RWPE2 (cell line): ENCODE data around the gene IFNB1.

Experiments
- ATAC-seq: fragments of 200-7000 bp; cut with Tn5 transposase; 3 replicates; pipeline ENCODE4 v1.9.1; 2021; ENCODE audit warnings: low read depth
- DNase-seq: peaks from one replicate; pipeline ENCODE4 v3.0.0-alpha.2; 2020; ENCODE audit warnings: low spot score
- H3K27ac ChIP-seq: fragments of 450-650 bp; 2 replicates; pipeline ENCODE4 v1.5.1; 2017; ENCODE audit warnings: mild to moderate bottlenecking; ENCODE audit not compliant: poor library complexity, severe bottlenecking
- H3K27me3 ChIP-seq: fragments of 250-450 bp; sonication (Bioruptor Pico); 2 replicates; pipeline ENCODE4 v1.5.1; 2021; ENCODE audit warnings: mild to moderate bottlenecking, moderate library complexity; ENCODE audit not compliant: insufficient read depth, poor library complexity, severe bottlenecking
- H3K36me3 ChIP-seq: fragments of 250-450 bp; sonication (Bioruptor Pico); 2 replicates; pipeline ENCODE4 v1.5.1; 2020; ENCODE audit warnings: low read depth, mild to moderate bottlenecking, moderate library complexity
- H3K4me1 ChIP-seq: fragments of 250-450 bp; sonication (Bioruptor Pico); 2 replicates; pipeline ENCODE4 v1.5.1; 2021; ENCODE audit warnings: mild to moderate bottlenecking, moderate library complexity; ENCODE audit not compliant: insufficient read depth, poor library complexity, severe bottlenecking
- H3K4me3 ChIP-seq: fragments of 250-450 bp; sonication (Bioruptor Pico); 2 replicates; pipeline ENCODE4 v1.5.1; 2021; ENCODE audit warnings: mild to moderate bottlenecking, moderate library complexity; ENCODE audit not compliant: severe bottlenecking
- H3K9me3 ChIP-seq: fragments of 250-450 bp; sonication (Bioruptor Pico); 2 replicates; pipeline ENCODE4 v1.5.1; 2021; ENCODE audit warnings: mild to moderate bottlenecking, moderate library complexity; ENCODE audit not compliant: severe bottlenecking
- CTCF ChIP-seq: fragments of 450-650 bp; IDR thresholded peaks from one replicate; pipeline ENCODE4 v1.5.1; 2017; ENCODE audit warnings: mild to moderate bottlenecking, moderate library complexity; ENCODE audit not compliant: poor library complexity, severe bottlenecking

IFNB1 gene

DNA sequence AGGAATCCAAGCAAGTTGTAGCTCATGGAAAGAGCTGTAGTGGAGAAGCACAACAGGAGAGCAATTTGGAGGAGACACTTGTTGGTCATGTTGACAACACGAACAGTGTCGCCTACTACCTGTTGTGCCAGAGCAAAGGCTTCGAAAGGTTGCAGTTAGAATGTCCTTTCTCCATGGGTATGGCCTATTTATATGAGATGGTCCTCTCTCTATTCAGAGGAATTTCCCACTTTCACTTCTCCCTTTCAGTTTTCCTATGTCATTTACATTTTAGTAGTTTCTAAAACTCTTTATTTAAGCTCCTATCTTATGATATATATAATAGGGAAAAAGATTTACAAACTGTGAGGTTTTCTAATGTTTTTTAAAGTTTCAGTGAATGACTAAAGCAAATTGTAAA, at the start of gene IFNB1:
Gene IFNB1, minus strand, starts transcription at position 162 of the 400 bp plus-strand sequence. Its CDS starts 73 bp downstream, at position 89.
- ATAC-seq (no peak), DNase-seq (no peak)
- Histone ChIP-seq H3K4me1 (no peaks in the 10 kb centered on the region), H3K4me3 (no peak within 1 kb of the TSS), H3K9me3 (no peaks in the 10 kb centered on the region), H3K27ac (no peak within 1 kb of the TSS), H3K36me3 (no peaks in the 10 kb centered on the region), H3K27me3 (no peaks in the 10 kb centered on the region)
- no peak for TF ChIP-seq CTCF

DNA sequence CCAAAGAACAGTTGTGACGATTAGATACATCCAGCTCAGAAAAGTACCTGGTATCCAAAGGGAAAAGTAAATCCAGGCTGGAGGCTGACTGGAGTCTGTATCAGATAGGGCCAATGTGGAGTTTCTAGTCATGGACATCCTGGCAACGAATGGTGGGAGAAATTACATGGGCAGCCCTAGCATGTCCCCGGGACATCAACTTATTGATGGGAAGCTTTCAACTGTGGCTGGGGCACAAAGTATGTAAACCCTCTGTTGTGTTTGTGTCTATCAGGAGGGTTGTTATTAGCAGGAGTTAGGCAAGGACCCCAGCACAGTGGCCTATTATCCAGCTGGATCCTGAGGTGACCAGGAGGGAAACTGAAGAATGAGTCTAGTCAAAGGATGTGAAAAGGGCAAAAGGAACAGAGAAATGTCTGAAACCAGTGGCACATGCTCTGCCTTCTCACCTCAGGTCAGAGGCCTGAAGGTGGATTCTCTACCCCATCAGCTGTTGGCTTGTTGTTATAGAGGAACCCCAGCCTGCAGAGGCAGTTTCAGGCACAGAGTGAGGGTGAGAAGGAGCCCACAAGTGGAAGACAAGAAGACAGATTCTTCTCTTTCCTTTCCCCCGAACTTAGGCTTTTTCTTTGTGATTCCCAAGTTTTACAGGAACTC, 44.0 kb upstream of the IFNB1 start:
- H3K27ac ChIP-seq: no peak overlapping the region
- no peaks in the 10 kb centered on the region for H3K4me1 ChIP-seq
- DNase-seq (no peak), ATAC-seq (no peak)
- TF ChIP-seq CTCF: no peak
- H3K27me3 ChIP-seq: peaks cover 32% of the 10 kb centered on the region
- no peaks in the 10 kb centered on the region for H3K9me3 ChIP-seq
- no peaks in the 10 kb centered on the region for H3K36me3 ChIP-seq
- no peak overlapping the region for H3K4me3 ChIP-seq

- no peak overlapping the region for H3K4me3 ChIP-seq
- H3K4me1 ChIP-seq: no peaks in the 10 kb centered on the region
- H3K27ac ChIP-seq: no peak overlapping the region
- ATAC-seq (no peak), DNase-seq (no peak)
- no peaks in the 10 kb centered on the region for H3K36me3 ChIP-seq
- H3K27me3 ChIP-seq: peaks cover 30% of the 10 kb centered on the region
- TF ChIP-seq CTCF: no peak
- H3K9me3 ChIP-seq: no peaks in the 10 kb centered on the region
These were observed 43.3 kb upstream of the IFNB1 start for GRCh38 chr9:21121079-21121478.

GRCh38 chr9:21119093-21119770, 41.5 kb upstream of the IFNB1 start:
- Histone ChIP-seq H3K36me3 (no peaks in the 10 kb centered on the region), H3K9me3 (no peaks in the 10 kb centered on the region), H3K27me3 (peaks cover 27% of the 10 kb centered on the region), H3K27ac (no peak overlapping the region), H3K4me1 (no peaks in the 10 kb centered on the region), H3K4me3 (no peak overlapping the region)
- ATAC-seq (no peak), DNase-seq (no peak)
- no peak for TF ChIP-seq CTCF

- TF ChIP-seq CTCF: no peak
- Histone ChIP-seq H3K27ac (no peak overlapping the region), H3K9me3 (no peaks in the 10 kb centered on the region), H3K27me3 (peaks cover 29% of the 10 kb centered on the region), H3K4me3 (no peak overlapping the region), H3K36me3 (no peaks in the 10 kb centered on the region), H3K4me1 (no peaks in the 10 kb centered on the region)
- no peak for DNase-seq
- no peak for ATAC-seq
These were observed 36.6 kb upstream of the IFNB1 start for GRCh38 chr9:21114311-21114710.
